SK-MEL-5 (cell line): ENCODE measurements around the gene MTARC2. TPM values are rescaled to one million over a fixed set of nuclear protein-coding genes. Genes with fewer than 3 reads are reported as not detected.

Experiments
- DNase-seq: peaks from one replicate; pipeline ENCODE4 v3.0.0-alpha.2; 2016; ENCODE audit warnings: low read depth, low spot score
- in situ Hi-C: cut with HindIII; loops from 2 replicates; pipeline ENCODE4 v1.10.0; 2016; ENCODE audit warnings: low sequenced_read_pairs, high pct_unique_total_duplicates, low pct_unique_long_range_greater_than_20kb
- total RNA-seq: library from RNA; depleted of rRNA; stranded (reverse); fragments of >200 nt; shearing (Covaris generic); gene quantifications from 2 replicates; pipeline ENCODE4 v1.2.3, GENCODE V29; 2014; rRNA removed

MTARC2 gene
- total RNA-seq, 1 experiment from 2014 or later: 1.2 TPM

- no peak for DNase-seq
- in situ Hi-C loops: no loop called here
These were observed 80.9 kb downstream of the MTARC2 start for GRCh38 chr1:220828950-220829586.

DNA sequence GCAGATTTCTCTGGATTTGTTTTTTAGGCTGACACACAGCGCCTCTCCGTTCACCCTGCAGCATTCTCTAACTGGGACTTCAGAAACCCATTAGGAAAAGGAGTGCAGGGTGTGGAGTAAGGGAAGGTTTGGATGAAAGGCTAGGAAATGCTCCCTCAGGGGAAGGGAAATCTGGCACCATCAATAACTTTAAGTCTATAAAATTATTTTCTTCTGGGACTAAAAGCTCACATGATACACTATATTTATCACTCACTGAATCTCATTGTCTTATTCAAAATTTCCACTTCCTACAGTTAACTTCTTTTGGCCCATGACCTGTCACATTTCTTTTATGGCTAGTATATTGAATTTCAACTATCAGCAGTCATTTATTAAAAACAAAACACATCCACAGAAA is 85.3 kb downstream of the MTARC2 start:
- peak; percentile 80 for DNase-seq
- in situ Hi-C loops: no loop called here

Other genes with a start within 250 kb of the MTARC2 start
- 1.9 and 2.6 TPM in 2 replicates for gene MARK1, start 220.2 kb upstream of the MTARC2 start, total RNA-seq
- 10.3 and 11.8 TPM in 2 replicates for gene C1orf115, start 58.0 kb upstream of the MTARC2 start, total RNA-seq
- gene MTARC1, start 38.6 kb downstream of the MTARC2 start, total RNA-seq: 0.61 and 1.6 TPM in 2 replicates
- 4.9 and 5.3 TPM in 2 replicates for gene HLX, start 131.1 kb downstream of the MTARC2 start, total RNA-seq